ENCODE results near the gene MAGEA12.
"Not testable (repeated sequence)": the region's sequence is repeated elsewhere in the genome, so short reads cannot be mapped to it uniquely, and the experiment has no call there.

Gene MAGEA12

GRCh38 chrX:152759544-152759943 lies 26.0 kb downstream of the MAGEA12 start:
- H4K20me1 ChIP-seq (ENCODE audit: insufficient read depth, low read length); H3K4me1 ChIP-seq (ENCODE audit: low read length); H3K36me3 ChIP-seq (replicated peaks; ENCODE audit: insufficient read depth, low read length); H3K79me2 ChIP-seq (ENCODE audit: low read length); H3K27ac ChIP-seq (ENCODE audit: low read length); H3K9ac ChIP-seq (ENCODE audit: low read length); H3K4me3 ChIP-seq (ENCODE audit: low read length); H3K4me2 ChIP-seq (ENCODE audit: low read depth, low read length); H3K9me3 ChIP-seq (replicated peaks; ENCODE audit: insufficient read depth, low read length); H3F3A ChIP-seq (ENCODE audit: insufficient read depth, low read length); DNase-seq; H3K27me3 ChIP-seq (replicated peaks; ENCODE audit: insufficient read depth, low read length); H3K9me2 ChIP-seq (replicated peaks; ENCODE audit: insufficient read depth, low read length); H2AFZ ChIP-seq (ENCODE audit: low read length): not testable (repeated sequence)

GRCh38 chrX:152761582-152761981 lies 28.0 kb downstream of the MAGEA12 start:
- not testable (repeated sequence) for H3K4me2 ChIP-seq (ENCODE audit: low read depth, low read length); H3K36me3 ChIP-seq (replicated peaks; ENCODE audit: insufficient read depth, low read length); H3K9me2 ChIP-seq (replicated peaks; ENCODE audit: insufficient read depth, low read length); H4K20me1 ChIP-seq (ENCODE audit: insufficient read depth, low read length); H3K79me2 ChIP-seq (ENCODE audit: low read length); H3K9ac ChIP-seq (ENCODE audit: low read length); H3K4me1 ChIP-seq (ENCODE audit: low read length); H3F3A ChIP-seq (ENCODE audit: insufficient read depth, low read length); H3K27me3 ChIP-seq (replicated peaks; ENCODE audit: insufficient read depth, low read length); H3K9me3 ChIP-seq (replicated peaks; ENCODE audit: insufficient read depth, low read length); H3K4me3 ChIP-seq (ENCODE audit: low read length); DNase-seq; H3K27ac ChIP-seq (ENCODE audit: low read length); H2AFZ ChIP-seq (ENCODE audit: low read length)

GRCh38 chrX:152766562-152766961 lies 33.0 kb downstream of the MAGEA12 start:
- H3K9me3 ChIP-seq (replicated peaks; ENCODE audit: insufficient read depth, low read length); H3K4me2 ChIP-seq (ENCODE audit: low read depth, low read length); H3K79me2 ChIP-seq (ENCODE audit: low read length); H4K20me1 ChIP-seq (ENCODE audit: insufficient read depth, low read length); DNase-seq; H3K36me3 ChIP-seq (replicated peaks; ENCODE audit: insufficient read depth, low read length); H3F3A ChIP-seq (ENCODE audit: insufficient read depth, low read length); H3K27ac ChIP-seq (ENCODE audit: low read length); H3K4me1 ChIP-seq (ENCODE audit: low read length); H3K9ac ChIP-seq (ENCODE audit: low read length); H3K27me3 ChIP-seq (replicated peaks; ENCODE audit: insufficient read depth, low read length); H3K4me3 ChIP-seq (ENCODE audit: low read length); H2AFZ ChIP-seq (ENCODE audit: low read length); H3K9me2 ChIP-seq (replicated peaks; ENCODE audit: insufficient read depth, low read length): not testable (repeated sequence)

- H4K20me1 ChIP-seq (ENCODE audit: insufficient read depth, low read length); H3K4me1 ChIP-seq (ENCODE audit: low read length); H3K79me2 ChIP-seq (ENCODE audit: low read length); H3K4me3 ChIP-seq (ENCODE audit: low read length); H3K9me3 ChIP-seq (replicated peaks; ENCODE audit: insufficient read depth, low read length); H3K36me3 ChIP-seq (replicated peaks; ENCODE audit: insufficient read depth, low read length); H2AFZ ChIP-seq (ENCODE audit: low read length); H3K9ac ChIP-seq (ENCODE audit: low read length); H3K27ac ChIP-seq (ENCODE audit: low read length); H3K9me2 ChIP-seq (replicated peaks; ENCODE audit: insufficient read depth, low read length); H3K4me2 ChIP-seq (ENCODE audit: low read depth, low read length); H3F3A ChIP-seq (ENCODE audit: insufficient read depth, low read length); H3K27me3 ChIP-seq (replicated peaks; ENCODE audit: insufficient read depth, low read length); DNase-seq: not testable (repeated sequence)
Measured at GRCh38 chrX:152769549-152770289, 36.2 kb downstream of the MAGEA12 start, which contains the start of gene MAGEA6. Gene MAGEA6 (minus strand): TSS chrX:152769689. CDS start chrX:152767650, 2,039 bp downstream.

- H3K4me2 ChIP-seq (ENCODE audit: low read depth, low read length); H3K36me3 ChIP-seq (replicated peaks; ENCODE audit: insufficient read depth, low read length); H3K27ac ChIP-seq (ENCODE audit: low read length); H3K4me1 ChIP-seq (ENCODE audit: low read length); H3K9me3 ChIP-seq (replicated peaks; ENCODE audit: insufficient read depth, low read length); H3K4me3 ChIP-seq (ENCODE audit: low read length); H3F3A ChIP-seq (ENCODE audit: insufficient read depth, low read length); DNase-seq; H3K27me3 ChIP-seq (replicated peaks; ENCODE audit: insufficient read depth, low read length); H3K9ac ChIP-seq (ENCODE audit: low read length); H3K79me2 ChIP-seq (ENCODE audit: low read length); H3K9me2 ChIP-seq (replicated peaks; ENCODE audit: insufficient read depth, low read length); H2AFZ ChIP-seq (ENCODE audit: low read length); H4K20me1 ChIP-seq (ENCODE audit: insufficient read depth, low read length): not testable (repeated sequence)
Measured at GRCh38 chrX:152787062-152787461, 53.5 kb downstream of the MAGEA12 start.

Data from MM.1S (cell line).